Motor neuron (in vitro differentiated cells): Measurements from ENCODE around the gene ALPG. TPM values are rescaled to one million over a fixed set of nuclear protein-coding genes. Genes with fewer than 3 reads are reported as not detected.
"Not testable (repeated sequence)": the region's sequence is repeated elsewhere in the genome, so short reads cannot be mapped to it uniquely, and the experiment has no call there.

Experiments used
- ATAC-seq, 8 experiments: fragments of 200-7000 bp; cut with Tn5 transposase; replicated peaks in 6 of 8; 2 replicates each; pipeline ENCODE4 v1.8.0; 2021; ENCODE audit warnings: mild to moderate bottlenecking in 8 of 8, moderate library complexity in 8 of 8
- H3K27ac ChIP-seq, 2 donors: fragments of 250-450 bp; sonication (Bioruptor Pico); 2 replicates each; pipeline ENCODE4 v1.9.0; 2021; ENCODE audit warnings: antibody characterized with exemption in 2 of 2, mild to moderate bottlenecking in 2 of 2, moderate library complexity in 1 of 2
- H3K4me1 ChIP-seq, 2 donors: fragments of 250-450 bp; sonication (Bioruptor Pico); replicated peaks in 1 of 2; 2 replicates each; pipeline ENCODE4 v1.6.1; 2021; ENCODE audit warnings: antibody characterized with exemption in 2 of 2, mild to moderate bottlenecking in 2 of 2, moderate library complexity in 1 of 2
- H3K4me3 ChIP-seq, 5 donors: fragments of 250-450 bp; sonication (Bioruptor Pico); 2 replicates each; pipeline ENCODE4 v1.9.0; 2021; ENCODE audit warnings: antibody characterized with exemption in 5 of 5, mild to moderate bottlenecking in 5 of 5, moderate library complexity in 4 of 5
- WGBS, 10 experiments: fragments of 450-650 bp; shearing (Covaris generic); methylation state at CpG; one replicate each; pipeline ENCODE4 v1.0.0; 2022; 5-methylcytosine and 5-hydroxymethylcytosine counted together
- in situ Hi-C, 9 experiments: fragments of 400-800 bp; cut with MboI; loops; one replicate each; pipeline ENCODE4 v1.15.0; 2021; ENCODE audit warnings: low sequenced_read_pairs in 9 of 9, low pct_unique_long_range_greater_than_20kb in 2 of 9; ENCODE audit not compliant: unreplicated experiment in 9 of 9
- total RNA-seq, 8 experiments: library from RNA; unstranded; fragments of 300-600 nt; gene quantifications; 2 replicates each; pipeline versions ENCODE4 v1.2.3 to v1.2.4, GENCODE V29; 2022

Gene ALPG
- total RNA-seq, 8 experiments from 2014 or later, result 0.10 to 0.38 (median 0.21) TPM; not detected in 3

DNA sequence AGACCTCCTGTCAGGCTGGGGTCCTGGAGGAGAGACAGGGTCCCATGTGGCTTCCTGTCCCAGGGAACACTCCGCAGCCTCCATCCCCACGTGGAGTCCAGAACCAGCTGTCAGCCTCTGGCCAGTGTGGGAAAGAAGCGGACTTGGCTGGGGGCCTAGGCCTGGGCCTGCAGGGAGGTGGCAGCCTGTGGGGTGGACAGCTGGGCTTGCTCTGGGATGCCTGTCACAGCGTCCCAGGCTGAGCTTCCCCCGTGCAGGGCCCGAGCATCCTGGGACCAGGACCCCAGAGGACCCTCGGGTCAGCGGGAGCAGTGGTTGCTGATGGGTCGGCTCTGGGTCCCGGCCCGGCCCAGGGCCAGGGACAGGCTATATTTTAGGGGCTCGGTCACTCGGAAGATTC lies 35.8 kb downstream of the ALPG start:
- ATAC-seq, H3K27ac ChIP-seq, H3K4me3 ChIP-seq: not testable (repeated sequence)
- WGBS, 10 experiments, result 100% methylated on average over 1 of the region's 13 CpGs; no CpG with 5 or more reads in 9 of the 10 experiments
- peaks cover 9 to 15% of the 10 kb centered on the region in 2 donors for H3K4me1 ChIP-seq
- in situ Hi-C loops, result loop anchor here in 5 of 9 experiments (25.0 kb wide), 1 partner anchor 530 kb away; no protein-coding TSS in a partner anchor

DNA sequence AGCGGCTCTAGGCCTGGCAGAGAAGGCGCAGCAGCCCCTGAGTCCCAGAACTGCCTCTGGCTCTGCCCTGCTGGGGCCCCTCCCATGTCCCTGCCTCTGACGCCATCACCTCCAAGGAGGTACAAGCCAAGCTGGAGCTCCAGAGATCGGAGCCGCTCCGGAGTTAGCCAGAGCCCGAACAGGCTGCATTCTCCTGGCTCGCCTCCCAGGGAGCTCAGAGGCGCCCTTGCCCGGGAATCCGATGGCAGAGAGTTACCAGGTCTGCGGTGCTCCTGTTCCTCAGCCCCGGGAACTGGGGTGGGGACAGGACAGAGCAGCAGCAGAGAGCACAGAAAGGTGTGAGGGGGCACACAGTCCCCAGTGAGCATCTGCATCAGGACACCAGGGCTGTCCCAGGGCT lies 36.4 kb downstream of the ALPG start:
- H3K4me3 ChIP-seq, ATAC-seq, H3K27ac ChIP-seq: not testable (repeated sequence)
- in situ Hi-C loops, result loop anchor here in 5 of 9 experiments (25.0 kb wide), 1 partner anchor 531 kb away; no protein-coding TSS in a partner anchor
- WGBS, 10 experiments, result no CpG with 5 or more reads among the region's 13 CpGs
- H3K4me1 ChIP-seq, result peaks cover 16 to 21% of the 10 kb centered on the region in 2 donors

DNA sequence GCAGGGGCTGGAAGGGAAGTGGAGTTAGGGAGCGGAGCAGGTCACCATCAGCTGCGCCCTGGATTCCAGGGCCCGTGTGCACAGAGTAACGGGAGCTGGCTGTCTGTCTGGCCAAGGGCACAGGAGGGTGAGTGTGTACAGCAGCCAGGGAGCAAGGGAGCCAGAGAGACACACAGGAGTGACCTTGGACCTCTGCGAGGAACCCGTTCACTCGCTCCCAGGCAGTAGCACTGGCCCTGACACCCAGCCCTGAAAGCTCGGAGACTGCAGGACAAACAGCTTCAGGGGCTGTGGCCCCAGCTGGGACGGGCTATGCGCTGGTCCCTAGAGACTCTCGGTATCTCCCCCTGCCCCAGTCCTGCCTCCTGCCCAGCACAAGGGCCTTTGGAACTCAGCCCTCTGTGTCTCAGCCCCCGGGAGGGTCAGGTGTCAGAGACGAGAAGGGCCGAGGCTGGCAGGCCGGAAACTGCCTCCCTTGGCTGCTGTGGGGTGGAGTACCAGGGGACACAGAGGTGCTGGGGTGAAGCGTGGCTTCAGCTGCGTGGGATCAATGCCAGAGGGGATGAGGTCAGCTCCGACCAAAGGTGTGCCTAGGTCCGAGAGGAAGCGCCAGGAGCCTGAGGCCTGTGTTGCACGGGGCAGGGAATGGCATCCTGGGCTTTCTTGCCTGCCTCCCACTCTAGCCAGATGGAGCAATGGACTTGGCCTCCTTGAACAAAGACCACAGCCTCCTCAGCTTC lies 37.2 kb downstream of the ALPG start:
- not testable (repeated sequence) for H3K4me3 ChIP-seq, ATAC-seq, H3K27ac ChIP-seq
- in situ Hi-C loops, result loop anchor here in 5 of 9 experiments (25.0 kb wide), 1 partner anchor 532 kb away; no protein-coding TSS in a partner anchor
- H3K4me1 ChIP-seq, result peaks cover 20 to 26% of the 10 kb centered on the region in 2 donors
- WGBS, 10 experiments, result 60 to 83% methylated on average over 1 to 3 of the region's 21 CpGs; no CpG with 5 or more reads in 8 of the 10 experiments

DNA sequence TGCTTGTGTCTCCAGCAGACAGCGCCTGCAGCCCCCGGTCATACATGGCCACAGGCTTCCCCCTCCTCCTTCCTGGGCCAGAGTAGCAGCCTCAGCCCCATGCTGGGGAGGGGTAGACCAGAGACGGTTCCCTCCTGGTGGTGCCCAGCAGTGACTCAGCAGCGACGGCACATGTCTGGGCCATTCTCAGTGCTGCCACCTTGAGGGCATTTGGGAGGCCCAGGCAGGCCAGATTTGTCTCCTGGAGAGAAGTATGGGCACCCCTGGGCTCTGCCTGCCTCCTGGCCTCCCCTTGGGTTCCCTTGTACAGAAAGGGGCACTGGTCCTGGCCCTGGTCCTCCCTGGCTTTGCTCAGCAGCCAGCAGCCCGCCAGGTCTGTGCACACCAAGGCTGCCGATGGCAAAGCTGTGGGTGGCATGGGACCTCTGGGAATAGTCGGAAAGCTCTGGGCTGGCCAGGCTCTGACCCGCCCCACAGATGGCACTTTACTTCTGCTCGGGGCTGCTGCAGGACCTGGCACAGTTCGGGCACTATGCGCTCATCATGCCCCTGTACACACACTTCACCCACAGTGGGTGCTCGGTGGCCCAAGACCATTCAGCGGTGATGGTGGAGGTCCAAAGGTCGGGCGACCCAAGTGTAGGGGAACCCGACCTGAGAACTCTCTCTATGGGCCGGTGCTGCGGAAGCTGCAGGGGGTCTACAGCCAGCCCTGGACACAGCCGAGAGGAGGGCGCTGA lies 37.9 kb downstream of the ALPG start:
- peak in 3 of 8 experiments; percentile 57 to 73 (median 66) for ATAC-seq
- in situ Hi-C loops, result loop anchor here in 5 of 9 experiments (25.0 kb wide), 1 partner anchor 532 kb away; no protein-coding TSS in a partner anchor
- Histone ChIP-seq H3K4me3 (no peak overlapping the region), H3K27ac (no peak overlapping the region), H3K4me1 (peaks cover 20 to 26% of the 10 kb centered on the region in 2 donors)
- WGBS, 10 experiments, result 20 to 100% (median 94%) methylated on average over 1 to 5 of the region's 21 CpGs; no CpG with 5 or more reads in 4 of the 10 experiments

DNA sequence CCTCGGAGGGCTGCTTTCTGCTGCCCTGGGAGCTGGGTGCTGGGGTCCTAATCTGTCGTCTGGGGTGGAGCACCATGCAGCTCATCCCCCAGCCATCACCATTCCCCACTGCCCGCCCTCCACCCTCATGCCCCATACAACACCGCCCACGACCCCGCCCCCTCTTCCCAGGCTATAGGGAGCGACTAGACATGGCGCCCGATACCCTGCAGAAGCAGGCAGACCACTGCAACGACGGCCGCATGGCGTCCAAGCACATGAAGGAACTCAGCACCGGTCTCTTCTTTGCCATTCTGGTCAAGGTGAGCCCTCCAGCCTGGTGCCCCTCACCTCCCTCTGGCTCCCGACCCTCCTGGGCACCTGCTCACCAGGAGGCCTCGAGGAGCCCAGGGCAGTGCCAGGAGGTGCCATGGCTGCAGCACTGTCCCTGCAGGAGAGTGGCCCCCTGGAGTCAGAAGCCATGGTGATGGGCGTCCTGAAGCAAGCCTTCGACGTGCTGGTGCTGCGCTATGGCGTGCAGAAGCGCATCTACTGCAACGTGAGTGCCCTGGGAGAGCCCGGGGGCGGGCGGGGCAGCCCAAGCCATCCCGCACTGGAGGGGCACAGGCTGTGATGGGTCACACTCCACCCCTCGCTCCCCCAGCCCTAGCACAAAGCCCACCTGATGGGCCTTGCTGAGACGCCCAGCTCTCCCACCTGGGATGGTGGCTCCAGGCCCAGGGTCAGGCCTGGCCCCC lies 38.7 kb downstream of the ALPG start:
- ATAC-seq, H3K27ac ChIP-seq, H3K4me3 ChIP-seq: not testable (repeated sequence)
- WGBS, 10 experiments, result no CpG with 5 or more reads among the region's 29 CpGs
- H3K4me1 ChIP-seq, result peaks cover 20 to 26% of the 10 kb centered on the region in 2 donors
- in situ Hi-C loops, result loop anchor here in 5 of 9 experiments (25.0 kb wide), 1 partner anchor 533 kb away; no protein-coding TSS in a partner anchor

DNA sequence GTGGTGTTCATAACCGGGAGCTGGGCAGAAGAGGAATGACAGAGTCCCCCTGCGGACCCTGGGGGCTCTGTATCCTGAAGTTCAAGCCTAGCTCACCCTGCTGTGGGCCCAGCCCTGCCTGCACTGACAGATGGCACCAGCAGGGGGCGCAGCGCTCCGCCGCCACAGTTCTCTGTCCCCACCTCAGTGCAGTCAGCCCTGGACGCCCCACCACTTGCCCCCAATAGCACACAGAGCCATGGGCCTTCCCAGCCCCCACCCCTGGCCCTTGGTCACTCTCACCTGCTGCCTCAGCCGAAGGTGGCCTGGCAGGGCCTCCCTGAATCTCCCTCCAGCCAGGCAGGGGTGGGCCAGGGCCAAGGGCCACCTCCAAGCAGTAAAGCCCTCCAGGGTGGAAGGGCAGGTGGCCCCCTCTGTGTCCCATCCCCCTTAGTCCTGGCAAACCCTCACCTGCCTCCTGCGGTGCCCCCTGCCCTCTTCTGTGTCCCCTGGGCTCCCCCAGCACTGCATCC lies 39.7 kb downstream of the ALPG start:
- not testable (repeated sequence) for H3K4me3 ChIP-seq, H3K27ac ChIP-seq
- peaks cover 20 to 26% of the 10 kb centered on the region in 2 donors for H3K4me1 ChIP-seq
- peak; percentile 42 to 79 (median 55) for ATAC-seq
- 100% methylated on average over 1 of the region's 9 CpGs; no CpG with 5 or more reads in 9 of the 10 experiments for WGBS, 10 experiments
- in situ Hi-C loops, result loop anchor here in 5 of 9 experiments (25.0 kb wide), 1 partner anchor 534 kb away; no protein-coding TSS in a partner anchor

DNA sequence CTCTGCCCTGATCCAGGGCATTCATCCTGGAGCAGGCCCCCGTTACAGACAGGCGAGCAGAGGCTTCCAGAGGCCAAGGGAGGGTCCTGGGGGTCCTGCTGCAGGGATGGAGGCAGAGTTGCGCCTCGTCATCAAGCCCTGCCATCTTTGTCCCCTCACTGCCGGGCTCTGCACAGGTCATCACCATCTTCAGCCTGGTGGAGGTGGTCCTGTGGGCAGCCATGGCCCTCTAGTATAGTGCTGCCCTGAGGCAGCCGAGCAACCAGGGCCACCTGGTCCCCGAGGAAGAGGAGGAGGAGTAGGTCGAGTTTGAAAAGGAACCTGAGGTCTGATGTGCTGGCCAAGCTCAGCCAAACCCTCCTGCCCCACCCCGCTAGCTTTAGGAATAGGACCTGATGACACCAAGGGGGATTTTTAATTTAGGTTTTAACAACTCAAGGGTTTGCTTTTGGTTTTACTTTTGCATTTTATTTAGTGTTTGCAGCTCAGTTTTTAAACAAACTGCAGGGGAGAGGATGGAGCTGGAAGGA lies 40.5 kb downstream of the ALPG start:
- in situ Hi-C loops, result loop anchor here in 5 of 9 experiments (25.0 kb wide), 1 partner anchor 535 kb away; no protein-coding TSS in a partner anchor
- ATAC-seq, result no peak
- Histone ChIP-seq H3K4me3 (no peak overlapping the region), H3K27ac (peak overlapping the region; percentile 55 to 71), H3K4me1 (peaks cover 20 to 26% of the 10 kb centered on the region in 2 donors)
- 33 to 100% (median 77%) methylated on average over 1 to 3 of the region's 9 CpGs; no CpG with 5 or more reads in 4 of the 10 experiments for WGBS, 10 experiments

DNA sequence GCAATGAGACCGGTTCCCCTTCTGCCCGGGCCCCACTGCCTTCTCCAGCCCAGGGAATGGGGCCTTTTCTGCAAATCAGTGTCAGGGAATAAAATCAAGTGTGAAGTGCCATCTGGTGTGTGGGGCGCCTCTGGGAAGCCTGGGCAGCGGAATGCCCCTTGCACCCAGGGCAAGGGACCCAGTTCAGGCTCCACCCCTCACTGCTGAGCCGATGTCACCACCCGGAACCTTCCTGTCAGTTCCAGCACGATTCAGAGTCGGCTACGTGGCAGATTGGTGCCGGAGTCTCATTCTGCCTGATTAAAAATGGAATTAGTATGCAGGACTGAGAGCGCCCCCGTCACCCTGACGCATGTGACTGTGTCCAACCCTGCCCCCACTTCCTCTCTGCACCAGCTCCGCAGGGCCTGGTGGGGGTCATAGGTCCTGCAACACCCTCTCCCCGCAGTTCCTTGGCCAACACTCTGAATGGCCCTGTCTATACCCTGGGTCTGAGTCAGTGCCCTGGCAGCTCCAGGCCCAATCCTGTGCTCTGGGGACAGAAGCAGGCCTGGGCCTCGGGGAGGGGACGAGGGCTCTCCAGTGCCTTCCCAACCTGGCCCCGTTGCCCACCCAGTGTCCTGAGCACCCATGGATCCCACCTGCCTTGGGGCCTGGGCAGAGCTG lies 41.1 kb downstream of the ALPG start:
- peak in 5 of 8 experiments; percentile 69 to 80 (median 74) for ATAC-seq
- Histone ChIP-seq H3K27ac (peak overlapping the region; percentile 56 to 71), H3K4me1 (peaks cover 20 to 26% of the 10 kb centered on the region in 2 donors), H3K4me3 (no peak overlapping the region)
- 40 to 100% (median 72%) methylated on average over 1 to 11 of the region's 18 CpGs; no CpG with 5 or more reads in 3 of the 10 experiments for WGBS, 10 experiments
- in situ Hi-C loops, result loop anchor here in 5 of 9 experiments (25.0 kb wide), 1 partner anchor 535 kb away; no protein-coding TSS in a partner anchor

DNA sequence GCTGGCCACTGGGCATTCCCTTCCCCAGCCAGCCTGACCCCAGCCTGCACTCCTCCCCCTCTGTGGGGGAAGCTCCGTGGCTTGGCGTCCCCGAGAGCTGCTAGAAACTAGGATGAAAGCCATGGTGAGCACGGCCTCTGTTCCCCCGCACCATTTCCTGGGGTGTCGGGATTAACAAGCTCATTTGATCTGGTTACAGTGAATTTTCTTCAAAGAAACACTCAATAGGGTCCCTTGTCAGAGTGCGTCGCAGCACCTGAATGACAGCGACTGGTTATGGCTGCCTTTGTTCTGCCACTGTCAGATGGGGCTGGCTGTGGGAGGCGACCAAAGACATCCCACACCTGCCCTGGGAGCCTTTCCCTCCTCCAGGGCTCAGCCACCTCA lies 41.7 kb downstream of the ALPG start:
- ATAC-seq, result peak in 5 of 8 experiments; percentile 1 to 42 (median 26)
- Histone ChIP-seq H3K27ac (peak overlapping the region; percentile 56 to 71), H3K4me3 (no peak overlapping the region), H3K4me1 (peaks cover 20 to 26% of the 10 kb centered on the region in 2 donors)
- 100% methylated on average over 1 of the region's 10 CpGs; no CpG with 5 or more reads in 9 of the 10 experiments for WGBS, 10 experiments
- in situ Hi-C loops, result loop anchor here in 5 of 9 experiments (25.0 kb wide), 1 partner anchor 536 kb away; no protein-coding TSS in a partner anchor

DNA sequence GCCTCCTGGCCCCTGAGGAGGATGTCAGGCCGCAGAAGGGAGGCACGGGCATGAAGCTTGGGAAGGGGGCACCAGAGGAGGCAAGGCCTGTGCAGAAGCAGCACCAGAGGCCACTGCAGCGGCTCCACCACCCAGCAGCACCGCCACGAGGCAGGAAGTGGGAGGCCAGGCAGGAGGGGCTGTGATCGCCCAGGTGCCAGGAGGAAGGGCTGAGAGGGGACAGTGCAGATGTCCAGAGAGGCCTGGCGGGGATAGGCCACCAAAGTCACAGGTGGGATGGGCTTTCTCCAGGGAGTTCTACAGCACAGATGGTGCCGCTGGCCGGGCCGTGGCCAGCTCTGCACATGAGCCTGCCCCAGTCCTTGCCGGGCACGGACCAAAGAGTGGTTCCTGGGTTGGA lies 43.3 kb downstream of the ALPG start:
- H3K27ac ChIP-seq, result no peak overlapping the region
- in situ Hi-C loops, result loop anchor here in 5 of 9 experiments (10.0 to 25.0 kb wide), 2 partner anchors 75 to 538 kb away; partner anchors contain the start of genes CHRND (in 1 of the 5) and PRSS56 (in 1 of the 5)
- no peak overlapping the region for H3K4me3 ChIP-seq
- H3K4me1 ChIP-seq, result peaks cover 18 to 21% of the 10 kb centered on the region in 2 donors
- 33 to 90% (median 60%) methylated on average over 1 to 7 of the region's 12 CpGs; no CpG with 5 or more reads in 5 of the 10 experiments for WGBS, 10 experiments
- ATAC-seq, result peak in 1 of 8 experiments; percentile 44

DNA sequence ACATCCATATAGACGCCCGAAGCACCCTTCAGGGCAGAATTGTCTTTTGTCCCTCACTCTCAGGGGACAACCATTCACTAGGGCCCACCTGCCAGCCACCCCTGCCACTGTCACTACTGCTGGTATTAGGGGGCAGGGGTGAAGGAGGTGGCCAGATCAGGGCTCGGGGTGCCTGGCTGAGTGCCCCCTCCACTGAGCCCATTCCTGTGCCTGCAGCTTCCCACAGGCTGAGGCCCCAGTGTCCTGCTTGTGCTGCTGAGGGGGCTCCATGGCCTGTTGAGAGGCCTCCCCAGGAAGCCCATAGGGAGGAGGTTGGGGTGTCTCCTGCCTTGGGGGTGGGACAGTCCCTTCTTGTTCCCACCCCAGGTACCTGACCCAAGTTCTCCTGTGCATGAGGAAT lies 45.0 kb downstream of the ALPG start:
- ATAC-seq, H3K27ac ChIP-seq, H3K4me3 ChIP-seq: not testable (repeated sequence)
- in situ Hi-C loops, result loop anchor here in 1 of 9 experiments (10.0 kb wide), 1 partner anchor 73 kb away; the partner anchor contains the start of genes CHRND and PRSS56
- peaks cover 14 to 17% of the 10 kb centered on the region in 2 donors for H3K4me1 ChIP-seq
- 0 to 100% (median 73%) methylated on average over 1 to 2 of the region's 3 CpGs; no CpG with 5 or more reads in 4 of the 10 experiments for WGBS, 10 experiments
